GM18526 (cell line): Measurements from ENCODE around the gene RASA1.

ENCODE experiments used
- POLR2A ChIP-seq: IDR thresholded peaks from 3 replicates; pipeline ENCODE4 v1.6.1; 2011; ENCODE audit not compliant: insufficient read length; ENCODE audit errors: extremely low read depth

The RASA1 gene

GRCh38 chr5:87322381-87322780, 54.7 kb downstream of the RASA1 start:
- TF ChIP-seq POLR2A: no peak

DNA sequence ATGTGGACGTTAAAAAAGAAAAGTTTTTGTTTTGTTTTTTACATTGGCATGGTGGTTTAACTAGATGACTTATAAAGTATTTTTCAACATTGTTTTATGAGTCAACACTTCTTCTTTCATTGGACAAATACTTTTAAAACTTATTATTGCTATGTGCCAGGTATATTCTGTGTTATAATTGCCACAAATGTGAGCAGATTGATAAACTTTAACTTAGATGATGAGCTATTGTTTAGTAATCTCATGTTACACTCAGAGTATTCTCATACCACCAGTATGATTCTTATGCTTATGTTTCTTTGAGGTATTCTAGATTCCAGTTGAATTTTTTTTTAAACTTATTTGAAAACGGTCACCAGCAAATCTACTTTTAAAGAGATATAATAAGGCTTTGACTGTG, 60.3 kb downstream of the RASA1 start:
- TF ChIP-seq POLR2A: no peak

DNA sequence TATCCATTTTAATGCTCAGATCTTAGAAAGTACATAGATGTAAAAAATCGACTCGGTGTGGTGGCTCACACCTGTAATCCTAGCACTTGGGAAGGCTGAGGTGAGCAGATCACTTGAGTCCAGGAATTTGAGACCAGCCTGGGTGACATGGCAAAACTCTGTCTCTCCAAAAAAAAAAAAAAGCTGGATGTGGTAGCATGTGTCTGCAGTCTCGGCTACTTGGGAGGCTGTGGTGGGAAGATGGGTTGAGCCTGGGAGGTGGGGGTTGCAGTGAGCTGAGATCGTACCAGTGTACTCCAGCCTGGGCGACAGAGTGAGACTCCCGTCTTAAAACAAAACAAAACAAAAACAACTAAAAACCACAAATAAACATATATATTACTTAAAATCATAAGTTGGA, 61.4 kb downstream of the RASA1 start:
- TF ChIP-seq POLR2A: no peak

DNA sequence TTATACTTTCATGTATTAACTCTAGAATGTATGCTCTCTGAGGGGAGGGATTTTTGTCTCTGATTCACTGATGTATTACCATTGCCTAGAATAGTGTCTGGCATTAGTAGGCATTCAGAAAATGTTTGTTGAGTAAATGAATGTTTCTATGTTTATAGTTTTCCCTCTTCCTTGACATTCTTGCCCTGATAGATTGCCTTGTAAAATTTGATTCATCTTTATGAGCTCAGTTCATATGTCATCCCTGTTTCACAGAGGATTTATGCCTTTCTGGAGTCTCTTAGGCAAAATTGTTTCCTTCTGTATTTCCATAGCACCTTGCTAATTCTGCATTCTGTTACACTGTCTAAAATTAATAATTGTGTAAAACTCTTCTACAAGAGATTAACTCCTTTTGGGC, 72.3 kb downstream of the RASA1 start:
- no peak for TF ChIP-seq POLR2A

DNA sequence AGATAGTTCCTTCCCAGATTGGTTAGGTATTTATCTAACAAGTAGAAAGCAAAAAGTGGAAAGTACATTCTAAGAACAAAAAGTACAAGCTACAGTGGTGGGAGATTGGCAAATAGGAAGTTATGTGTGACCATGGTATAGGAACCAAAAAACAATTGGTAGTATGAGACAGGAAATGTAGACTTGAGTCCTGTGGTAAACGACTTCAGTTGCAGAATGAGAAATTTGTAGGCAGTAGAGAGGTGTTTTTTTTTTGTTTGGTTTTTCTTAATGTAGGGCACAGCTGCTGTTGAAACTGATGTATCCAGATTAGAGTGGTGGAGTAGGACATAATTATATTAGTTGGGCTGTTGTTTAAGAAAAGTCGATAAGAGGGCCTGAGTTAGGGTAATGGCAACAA, 73.0 kb downstream of the RASA1 start:
- TF ChIP-seq POLR2A: no peak

DNA sequence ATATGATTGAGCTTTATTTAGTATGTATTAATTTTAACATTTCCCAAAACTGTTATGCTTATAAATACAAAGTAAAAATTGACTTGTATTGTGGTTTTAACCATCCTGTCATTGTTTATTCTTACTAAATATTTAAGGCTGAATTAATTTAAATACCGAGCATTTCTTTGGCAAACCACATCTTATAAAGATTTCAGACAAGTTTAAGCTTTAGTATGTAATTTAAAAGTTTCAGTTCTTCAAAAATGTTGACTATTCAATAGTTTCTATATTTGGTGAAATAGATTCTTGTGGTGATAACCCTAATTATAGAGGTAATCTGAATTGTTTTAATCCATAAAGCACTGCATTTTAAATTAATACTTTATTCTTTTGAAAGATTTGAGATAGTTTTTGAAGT, 79.6 kb downstream of the RASA1 start:
- TF ChIP-seq POLR2A: no peak

DNA sequence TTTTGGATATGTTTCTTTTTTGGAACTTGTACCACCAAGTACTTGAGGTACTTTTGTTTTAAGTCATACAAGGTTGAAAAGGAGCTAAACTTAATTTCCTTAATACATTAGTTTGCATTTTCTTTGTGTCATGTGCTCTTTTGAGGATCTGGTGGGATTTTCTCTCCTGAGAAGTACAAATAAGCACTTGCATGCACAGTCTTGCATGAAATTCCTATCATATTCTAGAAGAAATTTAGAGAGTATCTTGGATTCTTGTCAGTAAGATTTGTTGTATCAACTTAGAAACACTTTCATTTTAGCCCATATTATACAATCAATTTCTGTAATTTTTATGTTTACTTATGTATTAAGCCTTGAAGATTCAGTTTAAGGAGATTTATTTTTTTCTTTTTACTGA, 80.2 kb downstream of the RASA1 start:
- no peak for TF ChIP-seq POLR2A

GRCh38 chr5:87354496-87354895, 86.8 kb downstream of the RASA1 start:
- no peak for TF ChIP-seq POLR2A

GRCh38 chr5:87359106-87359505, 91.4 kb downstream of the RASA1 start:
- TF ChIP-seq POLR2A: no peak

DNA sequence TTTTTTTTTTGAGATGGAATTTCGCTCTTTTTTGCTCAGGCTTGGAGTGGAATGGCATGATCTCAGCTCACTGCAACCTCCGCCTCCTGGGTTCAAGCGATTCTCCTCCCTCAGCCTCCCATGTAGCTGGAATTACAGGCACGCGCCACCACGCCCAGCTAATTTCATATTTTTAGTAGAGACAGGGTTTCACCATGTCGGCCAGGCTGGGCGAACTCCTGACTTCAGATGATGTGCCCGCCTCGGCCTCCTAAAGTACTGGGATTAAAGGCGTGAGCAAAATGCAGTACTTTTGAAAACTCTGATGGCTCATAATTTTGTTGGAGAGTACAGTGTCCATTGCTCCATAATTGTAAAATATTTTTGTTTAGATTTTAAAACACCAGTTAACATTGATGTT, 92.4 kb downstream of the RASA1 start:
- no peak for TF ChIP-seq POLR2A

- TF ChIP-seq POLR2A: no peak
Observed at GRCh38 chr5:87361031-87361445, 93.4 kb downstream of the RASA1 start.

DNA sequence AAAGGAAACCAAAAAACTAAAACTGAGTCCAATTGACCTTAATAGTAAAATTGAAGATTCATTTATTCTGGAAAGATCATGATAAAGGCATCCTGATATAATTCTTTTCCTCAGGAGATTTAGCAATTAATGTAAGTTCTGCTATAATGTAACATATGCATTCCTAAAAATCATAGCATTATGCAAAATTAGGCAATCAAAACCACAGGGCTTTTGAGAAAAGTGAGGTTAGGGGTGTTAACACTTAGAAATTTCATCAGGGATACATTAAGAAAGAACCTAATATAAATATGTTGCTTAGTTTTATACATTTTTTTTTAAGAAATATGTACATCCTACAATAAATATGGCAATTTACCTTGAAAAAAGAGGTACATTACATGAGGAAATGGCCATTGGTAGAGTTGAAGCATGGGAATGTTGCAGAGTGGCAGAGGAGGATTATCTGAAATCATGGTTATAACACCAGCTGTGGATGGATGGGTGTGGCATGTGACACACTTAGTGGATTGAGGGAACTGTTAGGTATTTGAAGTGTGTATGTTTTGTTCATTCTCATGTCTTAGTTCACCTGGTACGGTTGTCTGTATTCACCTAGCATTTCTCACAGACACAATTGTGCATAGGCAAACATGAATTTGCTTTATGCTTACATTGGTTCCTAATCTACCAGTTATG, 94.0 kb downstream of the RASA1 start:
- no peak for TF ChIP-seq POLR2A

DNA sequence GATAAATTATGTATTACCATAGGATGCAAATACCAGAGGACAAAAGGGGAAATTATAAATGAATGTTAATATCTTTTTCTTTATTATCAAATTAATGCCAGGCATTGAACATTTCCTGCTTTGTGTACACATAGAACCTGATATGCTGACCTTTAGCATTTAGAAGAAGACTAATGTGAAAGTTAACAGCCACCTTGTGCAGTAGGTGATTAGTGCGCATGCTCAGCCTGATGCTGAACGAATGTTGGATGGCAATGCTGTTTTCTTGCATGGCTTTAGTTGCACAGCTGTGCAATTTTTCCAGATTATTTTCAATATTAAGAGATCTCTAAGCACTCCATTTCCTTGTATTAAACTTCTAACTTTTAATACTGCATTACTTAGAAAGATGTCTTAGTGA, 99.6 kb downstream of the RASA1 start:
- TF ChIP-seq POLR2A: no peak

- TF ChIP-seq POLR2A: no peak
Observed at GRCh38 chr5:87368601-87369000, 100.9 kb downstream of the RASA1 start.

GRCh38 chr5:87369431-87369830, 101.7 kb downstream of the RASA1 start:
- TF ChIP-seq POLR2A: no peak

DNA sequence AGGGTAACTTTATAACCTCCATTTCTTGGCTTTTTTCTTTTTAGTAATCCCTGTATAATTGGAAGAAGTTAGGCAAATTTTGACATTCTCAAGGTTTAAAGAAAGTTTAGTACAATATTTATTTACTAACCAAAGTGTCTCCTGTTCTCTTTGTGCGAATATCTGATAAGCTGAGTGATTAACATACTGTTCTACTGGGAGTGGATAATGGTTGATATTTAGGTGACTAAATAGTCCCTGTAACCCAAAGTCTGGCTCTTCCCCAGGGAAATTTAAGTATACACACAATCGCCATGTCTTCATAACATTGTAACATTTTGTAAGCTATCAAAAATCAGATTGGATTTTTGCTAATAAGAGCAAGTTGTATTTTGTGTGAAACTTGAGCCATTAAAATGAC, 105.0 kb downstream of the RASA1 start:
- TF ChIP-seq POLR2A: no peak

DNA sequence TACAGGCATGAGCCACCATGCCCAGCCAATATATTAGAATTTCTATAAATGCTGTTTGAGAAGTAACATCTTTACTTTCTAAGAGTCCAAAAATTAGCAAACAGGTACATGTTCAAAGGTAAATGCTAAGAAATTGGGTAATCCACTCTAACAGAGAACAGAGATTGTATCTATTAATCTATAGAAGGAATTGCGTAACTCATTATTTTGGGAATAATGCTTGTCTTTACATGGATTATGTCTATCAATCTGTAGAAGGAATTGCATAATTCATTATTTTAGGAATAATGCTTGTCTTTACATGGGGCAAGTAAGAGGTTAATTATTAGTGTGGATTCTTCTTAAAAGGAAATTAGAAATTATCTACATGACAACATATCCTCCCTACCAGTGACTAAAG, 114.5 kb downstream of the RASA1 start:
- TF ChIP-seq POLR2A: no peak
